Mucosa of rectum (tissue), 2 donors: Measurements from ENCODE around the gene ZBTB7C.

ENCODE experiments used
- H3K27ac ChIP-seq, 2 donors: one replicate each; pipeline ENCODE4 v1.7.0; 2013; ENCODE audit warnings: inconsistent platforms in 2 of 2, low read depth in 2 of 2, low read length in 2 of 2
- H3K27me3 ChIP-seq, 2 donors: one replicate each; pipeline ENCODE4 v1.7.0; 2013; ENCODE audit warnings: low read length in 2 of 2; ENCODE audit not compliant: control insufficient read depth in 2 of 2, insufficient read depth in 2 of 2
- H3K36me3 ChIP-seq, 2 donors: one replicate each; pipeline ENCODE4 v1.7.0; 2013; ENCODE audit warnings: low read length in 2 of 2; ENCODE audit not compliant: control insufficient read depth in 2 of 2, insufficient read depth in 2 of 2
- H3K4me1 ChIP-seq, 2 donors: one replicate each; pipeline ENCODE4 v1.7.0; 2013; ENCODE audit warnings: low read length in 2 of 2, mild to moderate bottlenecking in 1 of 2; ENCODE audit not compliant: control insufficient read depth in 2 of 2, insufficient read depth in 2 of 2
- H3K4me3 ChIP-seq, 2 donors: one replicate each; pipeline ENCODE4 v1.7.0; 2013; ENCODE audit warnings: low read length in 2 of 2
- H3K9ac ChIP-seq, 2 donors: one replicate each; pipeline ENCODE4 v1.7.0; 2013; ENCODE audit warnings: low read length in 2 of 2, low read depth in 1 of 2, mild to moderate bottlenecking in 1 of 2
- H3K9me3 ChIP-seq, 2 donors: one replicate each; pipeline ENCODE4 v1.7.0; 2013; ENCODE audit warnings: low read length in 2 of 2; ENCODE audit not compliant: control insufficient read depth in 2 of 2
- donor health status: healthy.
- donor health status: Normal muscosa, but diverticular disease.

ZBTB7C gene

GRCh38 chr18:48418539-48419276 is 9.5 kb upstream of the ZBTB7C start:
- H3K36me3 ChIP-seq, result no peaks in the 10 kb centered on the region
- no peak overlapping the region for H3K27ac ChIP-seq
- no peaks in the 10 kb centered on the region for H3K9me3 ChIP-seq
- no peaks in the 10 kb centered on the region for H3K4me1 ChIP-seq
- H3K9ac ChIP-seq, result no peak overlapping the region
- H3K27me3 ChIP-seq, result peaks cover 7 to 13% of the 10 kb centered on the region in 2 donors
- H3K4me3 ChIP-seq, result no peak overlapping the region

DNA sequence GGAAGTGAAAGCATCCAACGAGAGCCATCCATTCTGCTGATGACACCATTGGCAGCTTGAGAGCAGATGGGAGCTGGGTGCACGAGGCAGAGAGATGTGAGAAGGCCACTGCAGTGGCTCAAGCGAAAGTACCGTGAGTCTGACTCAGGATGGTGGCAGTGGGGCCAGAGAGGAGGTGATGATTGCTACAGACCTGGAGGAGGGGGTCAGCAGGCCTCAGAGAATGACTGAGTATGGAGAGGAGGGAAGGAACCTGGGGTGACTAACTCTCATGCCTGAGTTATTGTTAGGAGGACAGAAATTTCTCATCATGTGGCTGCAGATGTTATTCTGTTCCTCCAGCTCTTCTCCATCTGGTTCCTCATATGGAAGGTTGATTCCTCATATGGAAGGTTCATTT is 8.8 kb upstream of the ZBTB7C start:
- Histone ChIP-seq H3K9me3 (no peaks in the 10 kb centered on the region), H3K4me1 (no peaks in the 10 kb centered on the region), H3K4me3 (no peak overlapping the region), H3K9ac (no peak overlapping the region), H3K27me3 (peaks cover 8 to 10% of the 10 kb centered on the region in 2 donors), H3K36me3 (no peaks in the 10 kb centered on the region), H3K27ac (no peak overlapping the region)

DNA sequence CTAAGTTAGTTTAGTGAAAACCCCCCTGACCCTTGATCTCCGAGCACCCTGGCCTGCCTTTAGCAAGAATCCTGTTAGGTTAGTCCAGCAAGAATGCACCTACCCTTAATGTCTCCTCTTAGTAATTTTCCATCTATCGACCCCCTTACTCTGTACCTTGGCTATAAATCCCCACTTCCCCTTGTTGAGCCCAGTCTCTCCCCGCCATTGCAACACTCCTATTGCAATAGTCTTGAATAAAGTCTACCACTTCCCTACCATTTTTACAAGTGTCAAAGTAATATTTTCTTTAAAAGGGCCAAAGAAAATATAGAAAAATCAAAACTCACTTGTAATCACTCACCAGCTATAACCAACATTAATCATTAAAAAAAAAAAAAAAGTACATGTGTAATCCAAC is 4.2 kb upstream of the ZBTB7C start:
- Histone ChIP-seq H3K4me1 (peaks cover 4 to 6% of the 10 kb centered on the region in 2 donors), H3K9me3 (no peaks in the 10 kb centered on the region), H3K4me3 (no peak overlapping the region)

DNA sequence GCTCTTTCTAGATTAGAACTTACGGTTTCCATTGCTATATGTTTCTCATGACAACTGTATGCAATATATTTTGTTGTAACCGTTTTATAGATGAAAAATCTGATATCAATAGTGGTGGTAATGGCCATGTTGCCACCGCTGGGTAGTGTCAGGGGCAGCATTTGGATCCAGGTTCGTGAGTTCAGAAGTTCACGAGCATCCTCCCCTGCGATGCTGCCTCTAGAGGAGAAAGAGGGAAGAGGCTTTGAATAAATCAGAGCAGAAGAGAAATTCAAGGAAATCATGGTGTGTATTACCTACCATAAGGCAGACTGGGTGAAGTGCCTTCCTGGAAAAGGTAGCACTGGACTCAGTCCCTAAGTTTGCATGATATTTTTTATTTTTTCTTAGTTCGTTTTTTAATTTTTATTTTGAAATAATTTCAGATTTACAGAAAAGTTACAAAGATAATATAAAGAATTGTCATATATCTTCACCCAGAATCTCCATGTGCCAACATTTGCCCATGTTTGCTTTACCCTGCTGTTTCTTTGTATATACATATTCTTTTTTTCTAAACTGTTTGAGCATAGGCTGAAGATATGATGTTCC is 3.3 kb upstream of the ZBTB7C start:
- Histone ChIP-seq H3K4me1 (peaks cover 4 to 6% of the 10 kb centered on the region in 2 donors), H3K4me3 (no peak overlapping the region), H3K9me3 (no peaks in the 10 kb centered on the region), H3K27ac (no peak overlapping the region), H3K9ac (no peak overlapping the region), H3K27me3 (peaks cover 25 to 28% of the 10 kb centered on the region in 2 donors), H3K36me3 (no peaks in the 10 kb centered on the region)

More for the DNA sequence above, 4.2 kb upstream of the ZBTB7C start:
- Histone ChIP-seq H3K36me3 (no peaks in the 10 kb centered on the region), H3K27me3 (peaks cover 19 to 21% of the 10 kb centered on the region in 2 donors), H3K9ac (no peak overlapping the region), H3K27ac (no peak overlapping the region)

GRCh38 chr18:48410095-48410920 is 1.1 kb upstream of the ZBTB7C start:
- Histone ChIP-seq H3K9ac (peak overlapping the region in 1 of 2 donors; percentile 33), H3K27ac (no peak overlapping the region)

DNA sequence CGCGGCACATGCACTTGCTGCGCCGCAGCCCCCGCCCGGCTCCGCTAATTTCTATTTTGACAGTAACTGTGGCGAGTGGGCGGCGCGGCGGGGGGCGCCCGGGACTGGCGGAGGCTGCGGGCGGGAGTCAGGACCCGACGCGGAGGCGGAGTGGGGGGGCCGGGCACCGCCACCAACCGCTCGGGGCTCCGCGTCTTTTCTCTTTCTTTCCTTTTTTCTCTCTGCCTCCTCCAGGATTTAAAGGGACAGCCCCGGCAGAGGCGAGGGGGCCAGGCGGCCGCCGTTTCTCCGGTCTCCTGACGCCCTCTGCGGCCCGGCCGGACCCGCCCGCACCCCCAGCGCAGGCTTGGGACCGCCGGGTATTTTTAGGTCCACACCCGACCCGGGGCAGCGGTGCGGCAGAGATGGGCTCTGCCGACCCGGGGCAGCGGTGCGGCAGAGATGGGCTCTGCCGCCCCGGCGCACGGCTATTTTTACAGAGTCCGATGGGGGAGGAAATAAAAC is 460 bp upstream of the ZBTB7C start:
- peaks cover 40 to 48% of the 10 kb centered on the region in 2 donors for H3K27me3 ChIP-seq
- H3K27ac ChIP-seq, result no peak overlapping the region
- no peaks in the 10 kb centered on the region for H3K36me3 ChIP-seq
- peak overlapping the region; percentile 77 to 78 for H3K4me3 ChIP-seq
- no peaks in the 10 kb centered on the region for H3K9me3 ChIP-seq
- H3K4me1 ChIP-seq, result peaks cover 4 to 6% of the 10 kb centered on the region in 2 donors
- peak overlapping the region in 1 of 2 donors; percentile 33 for H3K9ac ChIP-seq

More at GRCh38 chr18:48410095-48410920, 1.1 kb upstream of the ZBTB7C start:
- H3K4me3 ChIP-seq, result peak overlapping the region; percentile 77 to 78
- no peaks in the 10 kb centered on the region for H3K36me3 ChIP-seq
- H3K27me3 ChIP-seq, result peaks cover 39 to 47% of the 10 kb centered on the region in 2 donors
- H3K4me1 ChIP-seq, result peaks cover 4 to 6% of the 10 kb centered on the region in 2 donors
- no peaks in the 10 kb centered on the region for H3K9me3 ChIP-seq

GRCh38 chr18:48408111-48408726 is 964 bp downstream of the ZBTB7C start:
- peak overlapping the region; percentile 29 to 38 for H3K4me3 ChIP-seq
- no peaks in the 10 kb centered on the region for H3K36me3 ChIP-seq
- peaks cover 45 to 49% of the 10 kb centered on the region in 2 donors for H3K27me3 ChIP-seq
- no peak overlapping the region for H3K9ac ChIP-seq
- no peak overlapping the region for H3K27ac ChIP-seq
- H3K4me1 ChIP-seq, result peaks cover 4 to 6% of the 10 kb centered on the region in 2 donors
- H3K9me3 ChIP-seq, result no peaks in the 10 kb centered on the region

- peaks cover 4 to 6% of the 10 kb centered on the region in 2 donors for H3K4me1 ChIP-seq
- no peaks in the 10 kb centered on the region for H3K9me3 ChIP-seq
- H3K36me3 ChIP-seq, result no peaks in the 10 kb centered on the region
- H3K27ac ChIP-seq, result no peak overlapping the region
- H3K4me3 ChIP-seq, result no peak overlapping the region
- peaks cover 45 to 49% of the 10 kb centered on the region in 2 donors for H3K27me3 ChIP-seq
- H3K9ac ChIP-seq, result no peak overlapping the region
These were observed 1.8 kb downstream of the ZBTB7C start for GRCh38 chr18:48407358-48407757.

DNA sequence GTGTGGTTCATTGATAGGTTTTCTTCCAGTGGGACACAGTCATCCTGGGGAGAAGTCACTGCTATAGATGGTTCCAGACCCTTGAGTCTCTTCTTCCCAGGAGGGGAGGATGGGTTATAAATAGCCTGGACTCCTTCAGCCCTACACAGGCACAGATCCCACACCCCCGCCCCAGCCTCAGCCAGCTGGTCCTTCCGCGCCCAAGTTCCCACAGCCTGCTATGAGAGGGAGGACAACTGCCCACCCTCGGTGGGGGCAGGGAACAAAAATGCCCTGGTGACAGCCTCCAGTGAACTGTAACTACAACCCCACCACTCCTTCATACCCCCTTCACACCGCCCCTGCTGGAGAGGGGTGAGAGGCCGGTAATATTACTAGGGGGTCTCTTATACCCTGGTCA is 3.2 kb downstream of the ZBTB7C start:
- Histone ChIP-seq H3K4me3 (no peak overlapping the region), H3K36me3 (no peaks in the 10 kb centered on the region), H3K9me3 (no peaks in the 10 kb centered on the region), H3K4me1 (peaks cover 4 to 6% of the 10 kb centered on the region in 2 donors), H3K27ac (no peak overlapping the region), H3K9ac (no peak overlapping the region), H3K27me3 (peaks cover 33 to 36% of the 10 kb centered on the region in 2 donors)
